Measurements from ENCODE around the gene TTBK1. TPM values are rescaled to one million over a fixed set of nuclear protein-coding genes. Genes with fewer than 3 reads are reported as not detected.

Gene TTBK1
- polyA plus RNA-seq, 4 donors, result 0.89 to 2.1 (median 1.0) TPM

- peak overlapping the region; percentile 13 to 98 (median 96) for H3K27ac ChIP-seq (ENCODE audit: low read depth in 1 of 3, low read length in 2 of 3)
- no peak for FAIRE-seq
- DNase-seq, result peak; percentile 78 to 89
- no peak overlapping the region for H3K4me3 ChIP-seq (ENCODE audit: low read depth in 1 of 3, low read length in 3 of 3)
- peaks cover 11 to 89% (median 12%) of the 10 kb centered on the region in 3 donors for H3K4me1 ChIP-seq (ENCODE audit: control insufficient read depth in 3 of 3, insufficient read depth in 2 of 3, low read depth in 1 of 3, low read length in 2 of 3)
- 25 to 64% (median 36%) methylated on average over 7 of the region's 7 CpGs for WGBS, 3 donors
- no peaks in the 10 kb centered on the region for H3K27me3 ChIP-seq (ENCODE audit: control insufficient read depth in 3 of 3, insufficient read depth in 3 of 3, low read length in 3 of 3)
- peaks cover 0 to 8% (median 0%) of the 10 kb centered on the region in 3 donors for H3K36me3 ChIP-seq (ENCODE audit: control insufficient read depth in 3 of 3, insufficient read depth in 2 of 3, low read depth in 1 of 3, low read length in 3 of 3)
- no peaks in the 10 kb centered on the region for H3K9me3 ChIP-seq (ENCODE audit: control insufficient read depth in 2 of 2, insufficient read depth in 1 of 2, low read depth in 1 of 2, low read length in 1 of 2)
Observed at GRCh38 chr6:43267619-43268354, 24.5 kb downstream of the TTBK1 start.

GRCh38 chr6:43268355-43268700, 25.0 kb downstream of the TTBK1 start:
- Histone ChIP-seq H3K36me3 (ENCODE audit: control insufficient read depth in 3 of 3, insufficient read depth in 2 of 3, low read depth in 1 of 3, low read length in 3 of 3) (peaks cover 0 to 5% (median 0%) of the 10 kb centered on the region in 3 donors), H3K27ac (ENCODE audit: low read depth in 1 of 3, low read length in 2 of 3) (peak overlapping the region; percentile 61 to 98 (median 96)), H3K27me3 (ENCODE audit: control insufficient read depth in 3 of 3, insufficient read depth in 3 of 3, low read length in 3 of 3) (no peaks in the 10 kb centered on the region), H3K4me3 (ENCODE audit: low read depth in 1 of 3, low read length in 3 of 3) (no peak overlapping the region), H3K4me1 (ENCODE audit: control insufficient read depth in 3 of 3, insufficient read depth in 2 of 3, low read depth in 1 of 3, low read length in 2 of 3) (peaks cover 11 to 90% (median 12%) of the 10 kb centered on the region in 3 donors), H3K9me3 (ENCODE audit: control insufficient read depth in 2 of 2, insufficient read depth in 1 of 2, low read depth in 1 of 2, low read length in 1 of 2) (no peaks in the 10 kb centered on the region)
- FAIRE-seq (no peak), DNase-seq (peak in 1 of 2 donors; percentile 57)
- WGBS, 3 donors, result 51 to 68% (median 61%) methylated on average over 3 of the region's 3 CpGs

- no peaks in the 10 kb centered on the region for H3K27me3 ChIP-seq (ENCODE audit: control insufficient read depth in 3 of 3, insufficient read depth in 3 of 3, low read length in 3 of 3)
- H3K27ac ChIP-seq (ENCODE audit: low read depth in 1 of 3, low read length in 2 of 3), result peak overlapping the region; percentile 89 to 98 (median 96)
- DNase-seq (no peak), FAIRE-seq (no peak)
- 63 to 69% (median 69%) methylated on average over 10 of the region's 10 CpGs for WGBS, 3 donors
- H3K9me3 ChIP-seq (ENCODE audit: control insufficient read depth in 2 of 2, insufficient read depth in 1 of 2, low read depth in 1 of 2, low read length in 1 of 2), result no peaks in the 10 kb centered on the region
- peaks cover 11 to 91% (median 12%) of the 10 kb centered on the region in 3 donors for H3K4me1 ChIP-seq (ENCODE audit: control insufficient read depth in 3 of 3, insufficient read depth in 2 of 3, low read depth in 1 of 3, low read length in 2 of 3)
- peak overlapping the region in 1 of 3 donors; percentile 33 for H3K4me3 ChIP-seq (ENCODE audit: low read depth in 1 of 3, low read length in 3 of 3)
- peaks cover 0 to 5% (median 0%) of the 10 kb centered on the region in 3 donors for H3K36me3 ChIP-seq (ENCODE audit: control insufficient read depth in 3 of 3, insufficient read depth in 2 of 3, low read depth in 1 of 3, low read length in 3 of 3)
Observed at GRCh38 chr6:43268782-43269272, 25.5 kb downstream of the TTBK1 start.

GRCh38 chr6:43269273-43270007, 26.2 kb downstream of the TTBK1 start:
- Histone ChIP-seq H3K4me3 (ENCODE audit: low read depth in 1 of 3, low read length in 3 of 3) (peak overlapping the region in 2 of 3 donors; percentile 33 to 57), H3K36me3 (ENCODE audit: control insufficient read depth in 3 of 3, insufficient read depth in 2 of 3, low read depth in 1 of 3, low read length in 3 of 3) (peaks cover 0 to 5% (median 0%) of the 10 kb centered on the region in 3 donors), H3K9me3 (ENCODE audit: control insufficient read depth in 2 of 2, insufficient read depth in 1 of 2, low read depth in 1 of 2, low read length in 1 of 2) (no peaks in the 10 kb centered on the region), H3K27me3 (ENCODE audit: control insufficient read depth in 3 of 3, insufficient read depth in 3 of 3, low read length in 3 of 3) (no peaks in the 10 kb centered on the region), H3K4me1 (ENCODE audit: control insufficient read depth in 3 of 3, insufficient read depth in 2 of 3, low read depth in 1 of 3, low read length in 2 of 3) (peaks cover 11 to 94% (median 16%) of the 10 kb centered on the region in 3 donors), H3K27ac (ENCODE audit: low read depth in 1 of 3, low read length in 2 of 3) (peak overlapping the region; percentile 89 to 98 (median 96))
- 1 to 5% (median 5%) methylated on average over 32 to 44 of the region's 44 CpGs for WGBS, 3 donors
- DNase-seq (peak; percentile 79 to 85), FAIRE-seq (no peak)

GRCh38 chr6:43271103-43271815, 28.0 kb downstream of the TTBK1 start:
- 76 to 80% (median 78%) methylated on average over 8 of the region's 8 CpGs for WGBS, 3 donors
- no peaks in the 10 kb centered on the region for H3K9me3 ChIP-seq (ENCODE audit: control insufficient read depth in 2 of 2, insufficient read depth in 1 of 2, low read depth in 1 of 2, low read length in 1 of 2)
- peak overlapping the region; percentile 89 to 98 (median 96) for H3K27ac ChIP-seq (ENCODE audit: low read depth in 1 of 3, low read length in 2 of 3)
- H3K27me3 ChIP-seq (ENCODE audit: control insufficient read depth in 3 of 3, insufficient read depth in 3 of 3, low read length in 3 of 3), result no peaks in the 10 kb centered on the region
- H3K4me3 ChIP-seq (ENCODE audit: low read depth in 1 of 3, low read length in 3 of 3), result no peak overlapping the region
- FAIRE-seq (no peak), DNase-seq (no peak)
- H3K36me3 ChIP-seq (ENCODE audit: control insufficient read depth in 3 of 3, insufficient read depth in 2 of 3, low read depth in 1 of 3, low read length in 3 of 3), result no peaks in the 10 kb centered on the region
- peaks cover 16 to 90% (median 22%) of the 10 kb centered on the region in 3 donors for H3K4me1 ChIP-seq (ENCODE audit: control insufficient read depth in 3 of 3, insufficient read depth in 2 of 3, low read depth in 1 of 3, low read length in 2 of 3)

- no peak for FAIRE-seq
- Histone ChIP-seq H3K27ac (ENCODE audit: low read depth in 1 of 3, low read length in 2 of 3) (peak overlapping the region in 2 of 3 donors; percentile 88 to 96), H3K9me3 (ENCODE audit: control insufficient read depth in 2 of 2, insufficient read depth in 1 of 2, low read depth in 1 of 2, low read length in 1 of 2) (no peaks in the 10 kb centered on the region), H3K4me1 (ENCODE audit: control insufficient read depth in 3 of 3, insufficient read depth in 2 of 3, low read depth in 1 of 3, low read length in 2 of 3) (peaks cover 16 to 94% (median 23%) of the 10 kb centered on the region in 3 donors), H3K36me3 (ENCODE audit: control insufficient read depth in 3 of 3, insufficient read depth in 2 of 3, low read depth in 1 of 3, low read length in 3 of 3) (peaks cover 0 to 2% (median 0%) of the 10 kb centered on the region in 3 donors), H3K4me3 (ENCODE audit: low read depth in 1 of 3, low read length in 3 of 3) (no peak overlapping the region), H3K27me3 (ENCODE audit: control insufficient read depth in 3 of 3, insufficient read depth in 3 of 3, low read length in 3 of 3) (no peaks in the 10 kb centered on the region)
- no peak for DNase-seq
Observed at GRCh38 chr6:43271944-43272343, 28.7 kb downstream of the TTBK1 start.

GRCh38 chr6:43273707-43274106, 30.4 kb downstream of the TTBK1 start:
- no peak for FAIRE-seq
- H3K4me3 ChIP-seq (ENCODE audit: low read depth in 1 of 3, low read length in 3 of 3), result no peak overlapping the region
- peaks cover 13 to 94% (median 21%) of the 10 kb centered on the region in 3 donors for H3K4me1 ChIP-seq (ENCODE audit: control insufficient read depth in 3 of 3, insufficient read depth in 2 of 3, low read depth in 1 of 3, low read length in 2 of 3)
- no peaks in the 10 kb centered on the region for H3K9me3 ChIP-seq (ENCODE audit: control insufficient read depth in 2 of 2, insufficient read depth in 1 of 2, low read depth in 1 of 2, low read length in 1 of 2)
- H3K27ac ChIP-seq (ENCODE audit: low read depth in 1 of 3, low read length in 2 of 3), result peak overlapping the region in 2 of 3 donors; percentile 9 to 94
- WGBS, 3 donors, result 44 to 49% (median 45%) methylated on average over 2 of the region's 2 CpGs
- no peaks in the 10 kb centered on the region for H3K27me3 ChIP-seq (ENCODE audit: control insufficient read depth in 3 of 3, insufficient read depth in 3 of 3, low read length in 3 of 3)
- H3K36me3 ChIP-seq (ENCODE audit: control insufficient read depth in 3 of 3, insufficient read depth in 2 of 3, low read depth in 1 of 3, low read length in 3 of 3), result peaks cover 0 to 4% (median 0%) of the 10 kb centered on the region in 3 donors
- no peak for DNase-seq

All from small intestine (tissue), 7 donors.